HG03025 (cell line): ENCODE results near the gene PPP2R3C.
"Not testable (repeated sequence)": the region's sequence is repeated elsewhere in the genome, so short reads cannot be mapped to it uniquely, and the experiment has no call there.

Experiments used
- ATAC-seq: cut with Tn5 transposase; IDR thresholded peaks from one replicate; pipeline ENCODE4 v1.9.1; 2021; ENCODE audit warnings: mild to moderate bottlenecking, moderate library complexity; ENCODE audit not compliant: unreplicated experiment, low FRiP score

Gene PPP2R3C

DNA sequence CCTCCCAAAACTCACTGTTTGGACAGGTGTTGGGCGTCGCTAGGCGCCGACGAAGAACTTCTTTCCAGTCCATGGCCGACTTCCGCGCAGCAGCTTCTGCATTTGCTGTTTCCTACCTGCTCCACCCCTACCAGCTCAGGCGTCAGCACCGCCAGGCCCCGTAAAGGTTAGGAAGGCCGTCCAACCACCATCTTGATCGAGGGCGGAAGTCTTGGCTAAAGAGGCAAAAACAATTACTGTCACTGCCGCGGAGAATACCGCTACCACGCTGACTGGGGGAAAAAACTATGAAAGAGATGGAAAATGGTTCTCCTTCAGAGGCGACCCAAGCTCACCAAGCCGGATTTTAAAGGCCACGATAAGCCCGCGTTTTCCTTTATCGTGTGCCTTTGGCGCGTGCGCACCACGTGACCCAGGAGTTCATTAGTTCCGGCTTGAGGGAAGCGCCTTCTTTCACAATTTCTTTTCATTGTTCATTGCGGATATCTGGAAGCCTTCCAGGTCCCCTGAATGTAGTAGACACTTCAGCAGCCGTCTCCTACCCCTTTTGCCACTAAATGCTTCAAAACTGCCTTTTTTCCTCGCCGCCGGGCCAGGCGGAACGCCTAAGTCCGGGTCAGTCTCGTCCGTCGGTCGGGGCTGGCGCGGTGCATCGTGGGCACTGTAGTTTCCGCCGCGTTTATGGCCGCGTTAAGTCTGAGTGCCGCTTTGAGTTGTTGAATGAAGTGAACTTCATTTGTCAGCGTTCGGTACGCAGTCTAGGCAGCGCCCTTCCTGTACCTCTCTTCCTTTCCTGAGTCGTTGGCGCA lies at the start of gene PPP2R3C, which contains the start of gene PRORP:
PPP2R3C (minus strand) TSS at position 104 of the 809 bp plus-strand sequence; CDS start at position 73, 31 bp downstream.
PRORP (plus strand) TSS at position 666 of the 809 bp plus-strand sequence. CDS start 694 bp downstream, outside the sequence.
- peak; percentile 83 for ATAC-seq

DNA sequence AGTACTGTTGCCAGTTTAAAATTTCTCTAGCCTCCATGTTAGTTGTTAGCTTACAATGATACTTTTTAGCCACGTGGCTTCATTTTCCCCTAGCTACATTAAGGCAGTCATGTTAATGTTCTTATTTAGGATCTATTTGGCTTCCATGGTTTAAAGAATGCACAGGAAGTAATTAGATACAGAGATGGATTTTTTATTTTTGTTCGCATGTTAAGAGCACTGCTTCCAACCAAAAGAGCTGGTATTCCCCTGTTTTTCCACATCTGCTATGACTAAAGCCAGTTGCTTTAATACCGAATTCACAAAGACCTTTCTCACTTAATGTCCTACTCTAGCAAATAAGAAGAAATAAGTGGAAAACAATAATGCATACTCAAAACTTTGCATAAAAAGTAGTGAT lies 45.7 kb upstream of the PPP2R3C start:
- no peak for ATAC-seq

DNA sequence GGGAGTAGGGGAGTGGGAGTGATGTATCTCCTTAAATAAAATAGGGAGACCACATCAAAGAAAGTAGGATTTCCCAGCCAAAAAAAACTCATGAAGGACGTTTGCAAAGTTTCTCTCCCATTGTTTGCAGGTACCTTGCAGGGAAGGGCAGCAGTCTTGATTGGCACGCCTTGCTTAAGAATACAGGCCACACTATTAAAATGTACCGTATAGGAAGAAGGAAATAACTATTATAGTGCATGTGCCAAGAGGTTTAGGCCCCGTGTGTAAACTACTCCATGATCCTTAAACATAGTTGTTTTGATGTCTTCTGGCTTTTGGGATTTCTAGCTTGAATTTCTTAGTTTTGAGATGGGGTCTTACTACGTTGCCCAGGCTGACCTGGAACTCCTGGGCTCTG lies 43.1 kb upstream of the PPP2R3C start:
- no peak for ATAC-seq

DNA sequence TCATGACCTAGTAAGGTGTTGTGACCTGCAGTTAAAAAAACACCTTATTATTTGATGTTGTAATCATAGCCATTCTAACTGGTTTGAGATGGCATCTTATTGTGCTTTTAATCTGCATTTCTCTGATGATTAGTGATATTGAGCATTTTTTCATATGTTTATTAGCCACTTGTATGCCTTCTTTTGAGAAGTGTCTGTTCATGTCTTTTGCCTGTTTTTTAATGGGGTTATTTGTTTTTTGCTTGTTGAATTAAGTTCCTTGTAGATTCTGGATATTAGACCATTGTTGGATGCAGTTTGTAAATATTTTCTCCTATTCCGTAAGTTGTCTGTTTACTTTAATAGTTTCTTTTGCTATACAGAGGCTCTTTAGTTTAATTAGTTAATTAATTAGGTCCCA lies 41.6 kb upstream of the PPP2R3C start:
- no peak for ATAC-seq

- no peak for ATAC-seq
Observed at GRCh38 chr14:35161231-35161630, 39.4 kb upstream of the PPP2R3C start.

GRCh38 chr14:35159742-35160409 lies 38.1 kb upstream of the PPP2R3C start:
- no peak for ATAC-seq

DNA sequence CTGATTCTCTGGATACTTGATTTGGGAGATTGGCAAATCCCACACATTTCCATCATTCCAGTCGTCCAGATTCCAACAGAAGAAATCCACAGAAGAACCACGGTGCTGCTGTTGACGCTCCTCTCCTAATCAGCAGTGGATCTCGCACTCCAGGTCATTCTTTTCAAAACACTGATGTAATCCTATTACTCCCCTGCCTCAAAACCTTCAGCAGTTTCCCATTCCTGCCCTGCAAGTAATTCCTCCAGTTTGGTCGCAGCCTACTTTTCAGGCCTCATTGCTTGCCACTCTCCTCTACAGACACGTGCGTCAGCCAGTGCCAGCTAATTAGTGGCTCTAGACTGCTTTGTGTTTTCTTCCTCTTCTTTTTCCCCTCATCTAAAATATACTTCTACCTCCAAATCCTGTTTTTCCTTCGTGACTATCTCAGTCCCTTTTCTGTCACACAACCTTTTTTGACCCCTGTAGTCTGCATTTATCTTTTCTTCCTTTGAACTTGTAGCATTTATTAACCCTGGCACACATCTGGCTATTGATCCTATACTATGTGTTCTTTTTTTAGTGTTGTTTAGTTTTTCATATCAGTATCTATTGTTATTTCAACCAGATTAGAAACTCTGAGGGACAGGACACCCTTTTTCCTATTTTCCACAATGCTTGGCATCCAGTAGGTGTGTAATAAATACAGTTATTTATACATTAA lies 37.3 kb upstream of the PPP2R3C start:
- no peak for ATAC-seq

GRCh38 chr14:35158491-35158890 lies 36.7 kb upstream of the PPP2R3C start:
- no peak for ATAC-seq

DNA sequence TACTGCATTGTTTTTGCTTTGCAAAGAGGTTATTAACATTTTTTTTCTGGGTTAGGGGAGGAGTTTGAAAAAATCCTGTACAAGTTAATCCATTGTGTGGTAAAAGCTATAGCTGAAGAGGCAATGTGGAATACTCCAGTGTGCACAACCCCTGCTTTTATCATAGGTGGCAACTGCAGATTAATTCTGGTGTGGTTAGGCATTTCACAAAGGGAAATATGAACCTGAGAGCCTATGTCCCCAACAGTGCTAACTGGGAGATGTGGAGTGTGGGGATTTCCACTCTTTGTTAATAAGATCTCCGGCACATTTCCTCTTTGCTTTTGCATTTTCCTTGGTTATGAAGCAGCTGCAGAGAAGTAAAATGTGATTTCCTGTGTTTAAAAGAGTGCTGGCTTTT lies 34.2 kb upstream of the PPP2R3C start:
- no peak for ATAC-seq

GRCh38 chr14:35154016-35154415 lies 32.2 kb upstream of the PPP2R3C start:
- no peak for ATAC-seq

GRCh38 chr14:35152531-35152930 lies 30.7 kb upstream of the PPP2R3C start:
- ATAC-seq = not testable (repeated sequence)

- ATAC-seq = no peak
Observed at GRCh38 chr14:35149239-35149638, 27.4 kb upstream of the PPP2R3C start.

GRCh38 chr14:35147711-35148110 lies 25.9 kb upstream of the PPP2R3C start:
- ATAC-seq = no peak

DNA sequence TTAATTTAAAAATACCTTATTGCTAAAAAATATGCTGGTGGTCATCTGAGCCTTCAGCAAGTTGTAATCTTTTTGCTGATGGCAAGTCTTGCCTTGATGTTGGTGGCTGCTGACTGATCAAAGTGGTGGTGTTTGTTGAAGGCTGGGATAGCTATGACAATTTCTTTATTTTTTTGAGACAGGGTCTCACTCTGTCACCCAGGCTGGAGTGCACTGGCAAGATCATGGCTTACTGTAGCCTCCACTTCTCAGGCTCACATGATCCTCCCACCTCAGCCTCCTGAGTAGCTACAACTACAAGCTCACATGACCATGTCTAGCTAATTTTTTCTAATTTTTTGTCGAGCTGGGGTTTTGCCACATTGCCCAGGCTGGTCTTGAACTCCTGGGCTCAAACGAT lies 25.4 kb upstream of the PPP2R3C start:
- no peak for ATAC-seq

DNA sequence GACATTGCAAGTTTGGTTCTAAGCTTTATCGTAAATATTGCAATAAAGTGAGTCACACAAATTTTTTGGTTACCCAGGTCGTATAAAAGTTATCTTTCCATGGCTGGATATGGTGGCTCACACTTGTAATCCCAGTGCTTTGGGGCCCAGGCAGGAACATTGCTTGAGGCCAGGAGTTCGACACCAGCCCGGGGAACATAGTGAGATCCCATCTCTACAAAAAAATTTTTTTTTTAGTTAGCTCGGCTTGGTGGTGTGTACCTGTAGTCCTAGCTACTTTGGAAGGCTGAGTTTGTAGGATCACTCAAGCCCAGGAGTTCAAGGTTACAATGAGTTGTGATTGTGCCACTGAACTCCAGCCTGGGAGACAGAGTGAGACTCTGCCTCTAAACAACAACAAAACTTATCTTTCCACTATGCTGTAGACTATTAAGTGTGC lies 24.9 kb upstream of the PPP2R3C start:
- ATAC-seq = no peak

DNA sequence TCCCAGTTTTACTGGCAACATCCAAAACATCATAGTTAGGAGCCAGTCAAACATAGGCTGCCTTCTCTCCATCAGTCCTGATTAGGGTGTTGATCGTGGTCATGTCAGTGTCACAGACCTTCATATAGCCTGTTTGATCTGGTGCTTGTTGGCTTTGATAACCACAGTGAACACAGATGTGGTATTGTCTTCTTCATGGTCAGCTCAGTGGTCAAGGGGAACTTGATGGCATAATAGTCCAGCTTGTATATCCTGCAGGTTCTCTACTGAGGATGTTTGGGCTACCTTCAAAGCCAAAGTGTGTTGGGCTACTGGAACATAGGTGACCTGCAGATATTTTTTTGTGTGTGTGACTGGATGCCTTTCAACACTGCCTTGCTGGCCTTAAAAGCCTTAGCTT lies 22.2 kb upstream of the PPP2R3C start:
- ATAC-seq = no peak

DNA sequence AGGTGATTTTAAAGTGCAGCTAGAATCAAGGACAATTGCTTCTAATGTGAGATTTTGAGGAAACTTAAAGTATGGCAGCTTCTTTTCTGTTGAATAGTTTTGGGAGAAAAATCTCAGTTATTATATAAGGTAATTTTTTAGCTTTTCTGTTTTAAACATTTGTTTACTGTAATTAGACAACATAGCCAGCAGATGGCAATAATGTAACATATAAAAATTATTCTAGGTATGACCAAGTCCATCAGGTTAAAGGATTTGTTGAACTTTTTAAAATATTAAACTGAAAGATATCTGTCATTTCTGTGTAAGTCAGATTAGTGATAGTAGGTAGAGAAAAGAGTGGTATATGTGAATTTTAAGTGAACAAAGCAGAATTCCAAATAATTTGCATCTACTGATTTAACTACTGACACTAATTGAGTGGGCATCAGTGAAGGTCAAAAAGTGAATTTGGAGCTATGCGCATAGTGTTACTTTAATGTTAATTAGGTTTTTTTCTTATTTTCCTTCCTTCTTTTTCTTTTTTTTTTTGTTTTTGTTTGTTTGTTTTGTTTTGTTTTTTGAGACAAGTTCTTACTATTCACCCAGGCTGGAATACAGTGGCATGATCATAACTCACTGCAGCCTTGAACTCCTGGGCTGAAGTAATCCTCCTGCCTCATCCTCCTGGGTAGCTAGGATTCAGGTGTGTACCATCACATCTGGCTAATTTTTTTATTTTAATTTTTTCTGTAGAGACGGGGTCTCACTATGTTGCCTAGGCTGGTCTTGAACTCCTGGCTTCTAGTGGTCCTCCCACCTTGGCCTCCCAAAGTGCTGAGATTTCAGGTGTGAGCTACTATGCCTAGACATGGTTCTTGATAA lies 19.2 kb upstream of the PPP2R3C start:
- ATAC-seq = no peak

- ATAC-seq = no peak
Observed at GRCh38 chr14:35138585-35138984, 16.8 kb upstream of the PPP2R3C start.

GRCh38 chr14:35134329-35135123 lies 12.7 kb upstream of the PPP2R3C start:
- no peak for ATAC-seq
